ENCODE data around the gene TMEM43. TPM values are rescaled to one million over a fixed set of nuclear protein-coding genes. Genes with fewer than 3 reads are reported as not detected.

TMEM43 gene
- total RNA-seq, 1 experiment from 2014 or later, result 97.8 TPM

DNA sequence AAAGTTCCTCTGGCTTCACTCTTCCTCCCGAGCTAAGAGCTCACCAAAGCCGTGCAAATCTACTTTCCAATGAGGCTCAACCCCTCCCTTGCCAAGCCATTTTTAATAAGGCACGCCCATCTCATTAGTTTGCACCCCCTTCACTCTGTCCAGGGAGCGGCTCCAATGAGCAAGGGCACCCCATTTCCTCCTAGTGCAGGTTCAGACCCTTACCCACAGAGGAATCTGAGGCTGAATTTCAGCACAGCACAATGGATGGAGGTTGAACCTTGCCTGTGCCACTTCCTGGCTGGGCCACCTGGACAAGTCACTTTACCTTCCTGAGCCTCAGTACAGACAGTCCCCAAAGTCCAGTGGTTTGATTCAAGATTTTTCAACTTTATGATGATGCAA is 28.1 kb downstream of the TMEM43 start:
- H3K9me3 ChIP-seq, result no peaks in the 10 kb centered on the region
- H3K36me3 ChIP-seq, result peaks cover 2% of the 10 kb centered on the region; the same call in 1 of the 2 replicates
- H3K27me3 ChIP-seq, result no peaks in the 10 kb centered on the region
- no peak for DNase-seq
- H3K4me3 ChIP-seq, result no peak overlapping the region

DNA sequence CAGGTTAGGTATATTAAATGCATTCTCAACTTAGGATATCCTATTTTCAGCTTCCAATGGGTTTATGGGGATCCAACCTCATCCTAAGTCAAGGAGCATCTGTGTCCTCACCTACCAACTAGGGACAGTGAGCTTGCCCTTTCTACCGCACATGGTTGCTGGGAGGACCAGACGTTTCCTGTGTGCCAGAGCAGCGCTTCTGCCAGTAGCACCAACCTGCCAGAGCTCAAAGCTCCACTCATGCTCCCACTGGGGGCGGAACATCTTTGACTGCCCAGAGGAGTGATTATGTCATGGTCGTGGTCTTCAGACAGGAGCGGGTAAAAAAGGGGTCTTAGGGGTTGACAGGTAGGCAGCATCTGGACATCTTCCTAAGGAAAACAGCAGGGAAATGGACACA is 28.8 kb downstream of the TMEM43 start:
- Histone ChIP-seq H3K36me3 (peaks cover 2% of the 10 kb centered on the region; the same call in 1 of the 2 replicates), H3K27me3 (no peaks in the 10 kb centered on the region)
- DNase-seq, result no peak

GRCh38 chr3:14154276-14154675 is 29.4 kb downstream of the TMEM43 start:
- Histone ChIP-seq H3K36me3 (peaks cover 7% of the 10 kb centered on the region; the same call in 1 of the 2 replicates), H3K4me3 (no peak overlapping the region), H3K9me3 (no peaks in the 10 kb centered on the region), H3K27me3 (no peaks in the 10 kb centered on the region)
- DNase-seq, result no peak

More for the DNA sequence above, 28.8 kb downstream of the TMEM43 start:
- no peaks in the 10 kb centered on the region for H3K9me3 ChIP-seq
- H3K4me3 ChIP-seq, result no peak overlapping the region

GRCh38 chr3:14154895-14155440 is 30.1 kb downstream of the TMEM43 start:
- H3K27me3 ChIP-seq, result no peaks in the 10 kb centered on the region
- DNase-seq, result no peak
- H3K36me3 ChIP-seq, result peaks cover 8% of the 10 kb centered on the region
- H3K9me3 ChIP-seq, result no peaks in the 10 kb centered on the region
- H3K4me3 ChIP-seq, result no peak overlapping the region

GRCh38 chr3:14156201-14156600 is 31.3 kb downstream of the TMEM43 start:
- peaks cover 16% of the 10 kb centered on the region for H3K36me3 ChIP-seq
- no peak for DNase-seq
- no peaks in the 10 kb centered on the region for H3K9me3 ChIP-seq
- no peak overlapping the region for H3K4me3 ChIP-seq
- no peaks in the 10 kb centered on the region for H3K27me3 ChIP-seq

- Histone ChIP-seq H3K27me3 (no peaks in the 10 kb centered on the region), H3K4me3 (no peak overlapping the region), H3K36me3 (peaks cover 25% of the 10 kb centered on the region), H3K9me3 (peaks cover 3% of the 10 kb centered on the region; the same call in 1 of the 2 replicates)
- no peak for DNase-seq
These were observed 32.1 kb downstream of the TMEM43 start for GRCh38 chr3:14156843-14157561.

- Histone ChIP-seq H3K36me3 (peaks cover 34% of the 10 kb centered on the region), H3K9me3 (peaks cover 3% of the 10 kb centered on the region; the same call in 1 of the 2 replicates), H3K27me3 (no peaks in the 10 kb centered on the region), H3K4me3 (no peak overlapping the region)
- no peak for DNase-seq
These were observed 33.1 kb downstream of the TMEM43 start for GRCh38 chr3:14157951-14158350.

DNA sequence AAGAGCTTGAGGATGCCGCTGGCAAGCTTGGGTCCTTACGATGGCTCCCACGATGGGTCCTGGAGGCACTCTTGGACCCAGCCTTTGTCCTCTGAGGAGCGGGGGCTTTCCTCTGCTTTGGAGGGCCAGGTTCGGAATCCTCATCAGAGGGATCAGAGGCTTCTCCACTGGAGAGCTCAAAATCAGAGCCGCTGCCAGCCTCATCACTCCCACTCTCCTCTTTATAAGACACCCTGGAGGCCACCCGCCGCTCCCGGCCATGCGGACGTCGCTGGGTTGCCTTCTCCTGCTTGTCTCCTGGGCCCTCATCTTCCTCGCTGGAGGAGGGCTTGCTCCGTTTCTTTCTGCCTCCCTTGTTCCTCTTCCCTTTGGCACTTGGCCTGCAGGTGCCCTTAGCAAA is 33.5 kb downstream of the TMEM43 start:
- H3K9me3 ChIP-seq, result peaks cover 3% of the 10 kb centered on the region; the same call in 1 of the 2 replicates
- peaks cover 38% of the 10 kb centered on the region for H3K36me3 ChIP-seq

DNA sequence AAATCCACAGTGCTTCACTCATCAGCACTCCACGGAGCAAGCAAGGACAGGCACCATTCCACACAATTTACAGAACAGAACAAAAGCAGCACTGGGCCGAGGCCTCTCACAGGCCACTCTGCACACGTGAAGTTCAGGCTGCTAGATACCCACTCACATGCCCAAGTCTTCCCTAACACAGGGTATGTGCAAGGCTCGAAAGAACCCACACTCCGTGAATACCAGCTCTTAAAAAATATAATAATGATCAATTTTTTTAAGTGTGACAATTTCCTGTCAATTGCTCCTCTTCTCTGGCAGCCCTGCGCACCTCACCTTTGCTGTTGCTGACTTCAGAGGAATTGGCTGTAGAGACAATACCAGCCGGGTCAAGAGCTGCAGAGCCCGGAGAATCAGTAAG is 34.6 kb downstream of the TMEM43 start:
- no peak for DNase-seq
- peaks cover 40% of the 10 kb centered on the region for H3K36me3 ChIP-seq

More for the DNA sequence above, 33.5 kb downstream of the TMEM43 start:
- no peak for DNase-seq
- no peak overlapping the region for H3K4me3 ChIP-seq
- no peaks in the 10 kb centered on the region for H3K27me3 ChIP-seq

GRCh38 chr3:14161282-14161681 is 36.4 kb downstream of the TMEM43 start:
- no peak for DNase-seq
- peaks cover 40% of the 10 kb centered on the region for H3K36me3 ChIP-seq

More for the DNA sequence above, 34.6 kb downstream of the TMEM43 start:
- H3K9me3 ChIP-seq, result peaks cover 3% of the 10 kb centered on the region; the same call in 1 of the 2 replicates
- no peak overlapping the region for H3K4me3 ChIP-seq
- H3K27me3 ChIP-seq, result no peaks in the 10 kb centered on the region

DNA sequence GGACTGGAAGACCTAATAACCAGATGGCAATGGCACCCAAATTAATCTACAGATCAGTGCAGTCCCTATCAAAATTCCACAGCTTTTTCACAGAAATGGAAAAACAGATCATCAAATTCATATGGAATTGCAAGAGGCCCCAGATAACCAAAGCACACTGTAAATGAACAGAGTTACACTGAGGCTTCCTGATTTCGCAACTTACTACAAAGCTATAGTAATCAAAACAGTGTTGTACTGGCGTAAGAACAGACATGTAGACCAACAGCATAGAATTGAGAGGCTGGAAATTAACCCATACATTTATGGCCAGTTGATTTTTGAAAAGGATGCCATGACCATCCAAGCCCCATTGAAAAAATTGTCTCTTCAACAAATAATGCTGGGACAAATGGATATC is 37.3 kb downstream of the TMEM43 start:
- Histone ChIP-seq H3K9me3 (peaks cover 3% of the 10 kb centered on the region; the same call in 1 of the 2 replicates), H3K27me3 (no peaks in the 10 kb centered on the region), H3K36me3 (peaks cover 40% of the 10 kb centered on the region), H3K4me3 (no peak overlapping the region)
- DNase-seq, result no peak

More at GRCh38 chr3:14161282-14161681, 36.4 kb downstream of the TMEM43 start:
- Histone ChIP-seq H3K9me3 (peaks cover 3% of the 10 kb centered on the region; the same call in 1 of the 2 replicates), H3K27me3 (no peaks in the 10 kb centered on the region), H3K4me3 (no peak overlapping the region)

DNA sequence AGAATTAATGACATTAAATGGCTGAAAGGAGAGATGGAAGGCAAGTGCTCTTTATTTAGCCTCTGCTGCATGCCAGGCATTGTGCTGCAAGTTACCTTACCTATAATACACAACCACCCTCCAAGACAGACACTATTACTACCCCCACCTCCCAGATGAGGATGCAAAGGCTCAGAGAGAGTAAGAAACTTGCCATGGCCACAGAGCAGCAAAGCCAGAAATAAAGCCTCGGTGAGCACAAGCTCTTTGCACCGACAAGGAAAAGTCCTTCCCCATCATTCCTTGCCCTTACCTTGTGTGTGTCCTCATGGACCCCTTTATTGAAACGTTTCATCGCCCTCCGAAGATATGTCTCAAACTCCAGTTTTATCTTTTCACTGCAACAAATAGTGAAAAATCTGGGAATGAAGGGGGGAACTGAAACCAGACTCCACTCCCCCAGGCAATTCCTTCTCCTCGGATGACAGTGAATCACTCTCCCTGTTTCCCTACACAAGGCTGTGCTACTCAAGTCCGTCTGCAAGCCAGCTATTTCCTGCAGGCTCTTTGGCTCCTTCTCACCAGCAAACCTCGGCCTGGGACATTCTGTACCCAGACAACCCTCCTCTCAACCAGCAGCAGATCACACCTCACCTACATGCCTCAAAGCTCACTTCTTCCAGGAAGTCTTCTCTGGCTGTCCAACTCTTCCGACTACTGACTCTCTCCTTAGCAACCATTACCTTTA is 42.2 kb downstream of the TMEM43 start:
- no peak overlapping the region for H3K4me3 ChIP-seq
- H3K27me3 ChIP-seq, result no peaks in the 10 kb centered on the region
- H3K9me3 ChIP-seq, result no peaks in the 10 kb centered on the region
- H3K36me3 ChIP-seq, result peaks cover 39% of the 10 kb centered on the region
- DNase-seq, result no peak

- no peaks in the 10 kb centered on the region for H3K9me3 ChIP-seq
- DNase-seq, result no peak
- no peaks in the 10 kb centered on the region for H3K27me3 ChIP-seq
- peaks cover 25% of the 10 kb centered on the region for H3K36me3 ChIP-seq
- H3K4me3 ChIP-seq, result no peak overlapping the region
These were observed 44.6 kb downstream of the TMEM43 start for GRCh38 chr3:14169435-14169834.

DNA sequence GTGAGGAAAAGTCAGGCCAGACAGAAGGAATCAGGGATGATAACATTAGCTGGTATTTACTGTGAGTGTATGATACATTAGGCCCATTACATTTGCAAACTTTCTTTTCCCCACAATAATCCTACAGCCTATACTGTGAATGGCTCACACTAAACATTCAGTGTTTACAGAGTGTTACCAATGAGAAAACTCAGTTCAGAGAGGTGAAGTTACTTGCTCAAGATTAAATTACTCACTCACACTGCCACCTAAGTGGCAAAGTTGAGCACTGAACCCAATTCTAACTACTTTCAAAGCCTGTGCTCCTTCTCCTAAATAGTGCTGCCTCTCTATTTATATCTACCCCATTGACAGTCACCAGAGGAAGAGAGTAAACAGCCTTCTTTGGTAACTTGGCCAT is 45.0 kb downstream of the TMEM43 start:
- Histone ChIP-seq H3K4me3 (no peak overlapping the region), H3K36me3 (peaks cover 25% of the 10 kb centered on the region), H3K9me3 (no peaks in the 10 kb centered on the region), H3K27me3 (no peaks in the 10 kb centered on the region)
- no peak for DNase-seq

DNA sequence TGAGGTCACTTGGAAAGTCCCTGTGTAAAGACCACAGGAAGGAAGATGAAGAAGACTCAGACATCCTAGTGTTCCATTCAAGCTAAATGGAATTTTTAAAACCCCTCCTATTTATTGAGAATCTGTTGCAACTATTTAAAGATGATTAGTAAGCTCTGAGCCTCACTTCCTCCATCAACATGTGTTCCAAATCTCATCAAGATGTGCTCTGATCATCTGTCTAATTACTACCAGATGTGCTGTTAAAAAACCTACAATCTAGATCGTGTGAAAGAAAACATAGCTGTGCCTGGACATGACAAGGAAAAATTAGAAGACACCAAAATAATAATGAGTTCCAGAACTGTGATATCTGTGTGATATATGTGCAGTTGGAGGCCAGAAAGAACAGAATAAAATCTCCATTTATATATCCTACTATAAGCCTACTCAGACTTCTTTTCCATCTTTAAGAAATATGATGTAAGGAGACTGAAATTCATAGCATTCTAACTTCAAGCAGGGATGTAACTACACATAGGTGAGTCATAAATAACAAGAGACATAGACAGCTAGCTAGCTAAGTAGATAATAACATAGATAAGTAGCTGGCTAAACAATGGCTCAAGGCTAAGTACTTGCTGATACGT is 45.8 kb downstream of the TMEM43 start:
- Histone ChIP-seq H3K36me3 (peaks cover 25% of the 10 kb centered on the region), H3K4me3 (no peak overlapping the region), H3K27me3 (no peaks in the 10 kb centered on the region), H3K9me3 (no peaks in the 10 kb centered on the region)
- no peak for DNase-seq

GRCh38 chr3:14172496-14172895 is 47.6 kb downstream of the TMEM43 start:
- Histone ChIP-seq H3K9me3 (no peaks in the 10 kb centered on the region), H3K4me3 (no peak overlapping the region), H3K36me3 (peaks cover 25% of the 10 kb centered on the region), H3K27me3 (no peaks in the 10 kb centered on the region)
- no peak for DNase-seq

DNA sequence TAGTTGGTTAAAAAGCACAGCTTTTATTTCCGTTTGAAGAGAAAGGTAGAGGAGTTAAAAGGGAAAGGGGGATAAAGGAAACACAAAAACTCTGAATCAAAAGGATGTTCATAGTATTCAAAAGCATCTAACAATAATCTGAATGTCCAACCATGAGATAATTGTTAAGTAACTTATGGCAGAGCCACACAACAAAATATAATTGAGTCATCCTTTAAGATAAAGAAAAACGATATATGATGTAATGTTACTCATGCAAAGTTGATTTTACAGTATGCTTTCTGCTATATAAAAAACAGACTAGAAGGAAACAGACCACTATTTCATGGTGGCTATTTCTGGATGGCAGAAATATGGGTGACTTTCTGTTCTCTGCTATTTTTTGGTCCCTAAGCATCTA is 49.6 kb downstream of the TMEM43 start:
- H3K36me3 ChIP-seq, result peaks cover 14% of the 10 kb centered on the region; the same call in 1 of the 2 replicates
- no peaks in the 10 kb centered on the region for H3K27me3 ChIP-seq
- no peak overlapping the region for H3K4me3 ChIP-seq
- DNase-seq, result no peak
- H3K9me3 ChIP-seq, result no peaks in the 10 kb centered on the region
